ENCODE data around the gene NSUN2. TPM values are rescaled to one million over a fixed set of nuclear protein-coding genes. Genes with fewer than 3 reads are reported as not detected.

NSUN2 gene
- total RNA-seq, 2 experiments from 2014 or later, result 130 to 134 TPM

GRCh38 chr5:6590581-6590980 lies 42.3 kb downstream of the NSUN2 start:
- CTCF ChIA-PET, result interaction anchor here (0.6 kb wide), 1 partner anchor 1777 kb away, joined by 3 read pairs; no protein-coding TSS in a partner anchor

GRCh38 chr5:6587171-6587570 lies 45.7 kb downstream of the NSUN2 start:
- CTCF ChIA-PET, result no interaction called here
- POLR2A ChIA-PET, result no interaction called here

More at GRCh38 chr5:6590581-6590980, 42.3 kb downstream of the NSUN2 start:
- POLR2A ChIA-PET, result no interaction called here

- ChIA-PET CTCF (no interaction called here), POLR2A (no interaction called here)
Measured at GRCh38 chr5:6586647-6587042, 46.2 kb downstream of the NSUN2 start.

GRCh38 chr5:6585939-6586646 lies 46.8 kb downstream of the NSUN2 start:
- ChIA-PET CTCF (no interaction called here), POLR2A (no interaction called here)

GRCh38 chr5:6585168-6585567 lies 47.7 kb downstream of the NSUN2 start:
- CTCF ChIA-PET, result no interaction called here
- POLR2A ChIA-PET, result no interaction called here

GRCh38 chr5:6584727-6585126 lies 48.1 kb downstream of the NSUN2 start:
- ChIA-PET POLR2A (no interaction called here), CTCF (no interaction called here)

GRCh38 chr5:6584101-6584645 lies 48.7 kb downstream of the NSUN2 start:
- ChIA-PET POLR2A (no interaction called here), CTCF (no interaction called here)

- CTCF ChIA-PET, result no interaction called here
- POLR2A ChIA-PET, result no interaction called here
Measured at GRCh38 chr5:6583049-6583880, 49.6 kb downstream of the NSUN2 start.

- CTCF ChIA-PET, result no interaction called here
Measured at GRCh38 chr5:6582507-6583048, 50.3 kb downstream of the NSUN2 start.

GRCh38 chr5:6581559-6582426 lies 51.1 kb downstream of the NSUN2 start:
- POLR2A ChIA-PET, result no interaction called here
- CTCF ChIA-PET, result no interaction called here

More at GRCh38 chr5:6582507-6583048, 50.3 kb downstream of the NSUN2 start:
- POLR2A ChIA-PET, result no interaction called here

GRCh38 chr5:6581090-6581489 lies 51.8 kb downstream of the NSUN2 start:
- POLR2A ChIA-PET, result no interaction called here
- CTCF ChIA-PET, result no interaction called here

- CTCF ChIA-PET, result no interaction called here
- POLR2A ChIA-PET, result no interaction called here
Measured at GRCh38 chr5:6579535-6579934, 53.3 kb downstream of the NSUN2 start.

- ChIA-PET CTCF (no interaction called here), POLR2A (no interaction called here)
Measured at GRCh38 chr5:6578676-6579343, 54.0 kb downstream of the NSUN2 start.

GRCh38 chr5:6576861-6577501 lies 55.9 kb downstream of the NSUN2 start:
- CTCF ChIA-PET, result no interaction called here
- POLR2A ChIA-PET, result no interaction called here

- POLR2A ChIA-PET, result no interaction called here
- CTCF ChIA-PET, result no interaction called here
Measured at GRCh38 chr5:6574537-6575245, 58.2 kb downstream of the NSUN2 start.

GRCh38 chr5:6574111-6574510 lies 58.7 kb downstream of the NSUN2 start:
- CTCF ChIA-PET, result no interaction called here
- POLR2A ChIA-PET, result no interaction called here

GRCh38 chr5:6573651-6574101 lies 59.2 kb downstream of the NSUN2 start:
- CTCF ChIA-PET, result no interaction called here
- POLR2A ChIA-PET, result no interaction called here

GRCh38 chr5:6572825-6573380 lies 59.9 kb downstream of the NSUN2 start:
- CTCF ChIA-PET, result no interaction called here
- POLR2A ChIA-PET, result no interaction called here
